ENCODE data around the gene PLA2G2C.

The PLA2G2C gene

GRCh38 chr1:20207546-20207945 is 21.2 kb upstream of the PLA2G2C start:
- no peak for DNase-seq (ENCODE audit: low spot score)

- no peak for DNase-seq (ENCODE audit: low spot score)
Observed at GRCh38 chr1:20202166-20202565, 15.8 kb upstream of the PLA2G2C start.

- DNase-seq (ENCODE audit: low spot score): no peak
Observed at GRCh38 chr1:20200966-20201365, 14.6 kb upstream of the PLA2G2C start.

- no peak for DNase-seq (ENCODE audit: low spot score)
Observed at GRCh38 chr1:20199840-20200239, 13.5 kb upstream of the PLA2G2C start.

DNA sequence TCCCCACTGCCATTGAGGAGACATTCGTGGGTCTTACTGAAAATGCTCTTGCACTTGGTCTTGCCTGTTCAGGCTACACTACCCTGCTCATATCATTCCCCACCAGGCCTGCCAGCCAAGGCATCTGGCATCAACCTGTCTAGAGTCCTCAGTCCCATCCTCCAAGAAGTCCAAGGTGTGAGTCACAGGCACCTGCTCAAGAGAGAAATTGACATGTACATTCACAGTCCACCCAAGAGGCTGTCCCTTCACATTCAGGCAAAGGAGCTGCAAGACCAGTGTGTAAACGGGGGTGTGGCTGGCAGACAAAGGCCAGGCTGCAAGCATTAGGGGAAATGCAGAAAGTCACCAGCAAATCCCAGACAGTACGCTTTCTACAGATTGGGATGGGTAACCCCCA is 13.1 kb upstream of the PLA2G2C start:
- DNase-seq (ENCODE audit: low spot score): no peak

- DNase-seq (ENCODE audit: low spot score): no peak
Observed at GRCh38 chr1:20198918-20199317, 12.6 kb upstream of the PLA2G2C start.

DNA sequence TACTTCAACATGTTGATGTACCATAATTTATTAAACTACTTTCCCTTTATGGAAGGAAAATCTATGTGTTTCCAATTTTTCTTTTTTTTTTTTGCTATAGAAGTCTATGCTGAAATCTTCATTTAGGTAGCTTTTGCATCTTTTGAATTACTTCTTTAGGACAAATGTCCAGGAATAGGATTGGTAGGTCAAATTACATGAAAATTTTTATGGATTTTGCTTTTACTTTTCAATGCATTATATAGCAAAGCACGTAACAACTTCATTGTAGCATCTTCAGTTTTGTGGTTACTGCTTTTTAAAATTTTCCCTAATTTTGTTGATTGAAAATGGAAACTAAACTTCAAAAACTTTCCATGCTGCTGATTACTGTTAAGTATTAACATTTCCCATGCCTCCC is 12.0 kb upstream of the PLA2G2C start:
- no peak for DNase-seq (ENCODE audit: low spot score)

DNA sequence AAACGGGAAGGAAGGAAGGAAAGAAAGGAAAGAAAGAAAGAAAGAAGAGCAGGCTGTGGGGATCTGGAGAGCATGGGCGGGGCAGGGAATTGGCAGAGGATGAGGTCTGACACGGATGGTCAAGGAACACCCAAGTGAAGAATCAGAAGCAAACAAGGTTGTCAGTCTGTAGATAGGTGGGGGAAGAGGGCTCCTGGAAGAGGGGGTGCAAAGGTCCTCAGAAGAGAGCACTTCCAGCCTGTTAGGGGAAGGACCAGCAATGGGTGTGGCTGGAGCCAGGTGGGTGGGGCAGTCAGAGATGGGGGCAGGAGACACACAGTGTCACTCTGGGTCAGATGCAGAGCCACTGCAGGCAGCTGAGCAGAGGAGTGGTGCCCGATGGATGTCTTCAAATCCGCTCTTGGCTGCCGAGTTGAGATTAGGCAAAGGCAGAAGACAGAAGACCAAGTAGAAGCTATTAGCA is 11.0 kb upstream of the PLA2G2C start:
- no peak for DNase-seq (ENCODE audit: low spot score)

DNA sequence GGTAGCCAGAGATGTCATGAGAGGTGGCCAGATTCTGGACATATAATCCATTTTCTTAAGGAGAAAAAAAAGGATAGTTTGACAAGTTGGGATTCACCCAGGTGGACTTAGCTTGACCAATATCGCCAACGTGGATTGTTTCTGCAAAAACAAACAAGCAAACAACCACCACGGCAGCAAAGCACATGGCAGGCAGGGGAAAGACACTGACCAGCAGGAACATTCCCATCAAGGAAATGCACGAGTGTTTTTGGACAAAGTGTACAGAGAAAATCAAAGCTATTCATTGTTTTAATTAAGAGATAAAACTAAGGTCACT is 9.1 kb upstream of the PLA2G2C start:
- no peak for DNase-seq (ENCODE audit: low spot score)

- DNase-seq (ENCODE audit: low spot score): peak; percentile 76
Observed at GRCh38 chr1:20194757-20195461, 8.6 kb upstream of the PLA2G2C start.

DNA sequence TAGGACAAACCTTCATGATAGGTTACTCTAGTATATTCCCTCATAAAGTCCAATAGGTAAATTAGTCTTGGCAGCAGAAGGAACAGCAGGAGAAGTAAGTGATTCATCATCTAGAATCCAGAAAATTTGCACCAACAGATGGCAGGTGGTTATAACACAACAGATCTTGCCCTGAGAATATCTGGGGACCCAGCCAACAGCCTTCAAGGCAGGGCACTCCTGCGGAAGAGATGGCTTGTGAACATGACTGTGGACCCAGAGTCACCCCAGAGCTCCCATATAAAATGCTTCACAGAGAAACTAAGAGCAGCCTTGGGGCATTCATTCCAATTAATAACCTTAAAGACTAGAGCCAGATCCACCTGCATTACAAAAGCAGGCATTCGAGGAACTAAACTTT is 7.9 kb upstream of the PLA2G2C start:
- no peak for DNase-seq (ENCODE audit: low spot score)

- DNase-seq (ENCODE audit: low spot score): no peak
Observed at GRCh38 chr1:20192871-20193411, 6.6 kb upstream of the PLA2G2C start.

DNA sequence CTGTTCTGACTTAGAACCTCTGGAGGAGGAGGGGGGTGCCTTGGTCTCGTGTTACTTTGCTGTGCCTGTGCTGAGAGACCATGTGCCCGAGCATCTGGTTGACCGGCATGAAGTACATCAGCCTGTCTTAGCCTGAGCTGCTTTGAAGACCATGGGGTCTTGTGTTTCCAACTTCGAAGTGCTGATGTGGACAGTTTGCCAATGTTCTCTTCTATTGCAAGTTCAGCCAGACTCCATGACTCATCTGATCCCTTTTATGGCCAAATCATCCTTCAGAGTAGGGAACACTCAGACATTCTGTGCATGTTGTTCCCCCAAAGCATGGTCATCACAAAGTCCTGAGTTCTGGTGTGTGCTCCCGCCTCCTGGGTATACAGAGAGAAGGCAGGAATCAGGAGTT is 6.0 kb upstream of the PLA2G2C start:
- no peak for DNase-seq (ENCODE audit: low spot score)

- no peak for DNase-seq (ENCODE audit: low spot score)
Observed at GRCh38 chr1:20191266-20191825, 5.0 kb upstream of the PLA2G2C start.

DNA sequence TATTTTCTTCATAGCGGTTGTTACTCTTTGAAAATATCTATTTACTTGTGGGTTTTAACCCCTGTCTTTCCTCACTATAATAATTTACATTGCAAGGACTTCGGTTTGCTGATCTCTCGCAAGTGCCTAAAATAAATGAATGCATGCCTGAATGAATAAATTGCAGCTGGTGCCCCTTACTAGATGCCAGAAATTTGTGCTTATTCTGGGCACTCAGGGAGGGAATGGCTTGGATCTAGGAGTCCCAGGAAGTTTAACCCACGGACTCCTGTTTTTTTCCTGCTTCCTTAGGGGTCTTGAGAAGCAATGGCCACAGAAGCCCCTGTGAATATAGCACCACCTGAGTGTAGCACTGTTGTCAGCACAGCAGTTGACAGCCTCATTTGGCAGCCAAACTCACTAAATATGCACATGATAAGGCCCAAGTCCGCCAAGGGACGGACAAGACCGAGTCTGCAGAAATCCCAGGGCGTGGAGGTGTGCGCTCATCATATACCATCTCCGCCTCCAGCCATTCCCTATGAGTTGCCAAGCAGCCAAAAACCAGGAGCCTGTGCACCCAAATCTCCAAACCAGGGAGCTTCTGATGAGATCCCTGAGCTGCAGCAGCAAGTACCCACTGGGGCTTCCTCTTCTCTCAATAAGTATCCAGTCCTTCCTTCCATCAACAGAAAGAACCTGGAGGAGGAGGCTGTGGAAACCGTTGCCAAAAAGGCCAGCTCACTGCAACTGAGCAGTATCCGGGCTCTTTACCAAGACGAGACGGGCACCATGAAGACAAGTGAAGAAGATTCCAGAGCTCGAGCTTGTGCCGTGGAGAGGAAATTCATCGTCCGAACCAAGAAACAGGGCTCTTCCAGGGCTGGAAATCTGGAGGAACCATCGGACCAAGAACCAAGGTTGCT is 4.2 kb upstream of the PLA2G2C start:
- DNase-seq (ENCODE audit: low spot score): no peak

- no peak for DNase-seq (ENCODE audit: low spot score)
Observed at GRCh38 chr1:20189664-20190063, 3.3 kb upstream of the PLA2G2C start.

DNA sequence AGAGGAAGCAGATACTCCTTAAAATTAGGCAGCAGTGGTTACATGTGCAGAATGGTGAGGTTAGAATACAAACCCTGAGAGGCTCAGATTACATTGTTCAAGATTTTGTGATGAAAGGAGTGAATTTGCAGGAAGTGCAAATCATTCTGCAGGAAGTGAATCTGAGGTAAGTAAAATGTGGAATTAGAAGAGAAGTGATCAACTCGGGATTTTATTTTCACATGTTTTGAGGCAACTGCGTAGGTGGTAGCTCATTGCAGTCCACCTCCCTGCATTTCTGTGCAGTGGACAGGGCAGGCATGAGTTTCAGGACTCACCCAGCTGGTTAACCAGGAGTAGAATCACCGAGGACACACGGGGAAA is 2.1 kb upstream of the PLA2G2C start:
- DNase-seq (ENCODE audit: low spot score): no peak

DNA sequence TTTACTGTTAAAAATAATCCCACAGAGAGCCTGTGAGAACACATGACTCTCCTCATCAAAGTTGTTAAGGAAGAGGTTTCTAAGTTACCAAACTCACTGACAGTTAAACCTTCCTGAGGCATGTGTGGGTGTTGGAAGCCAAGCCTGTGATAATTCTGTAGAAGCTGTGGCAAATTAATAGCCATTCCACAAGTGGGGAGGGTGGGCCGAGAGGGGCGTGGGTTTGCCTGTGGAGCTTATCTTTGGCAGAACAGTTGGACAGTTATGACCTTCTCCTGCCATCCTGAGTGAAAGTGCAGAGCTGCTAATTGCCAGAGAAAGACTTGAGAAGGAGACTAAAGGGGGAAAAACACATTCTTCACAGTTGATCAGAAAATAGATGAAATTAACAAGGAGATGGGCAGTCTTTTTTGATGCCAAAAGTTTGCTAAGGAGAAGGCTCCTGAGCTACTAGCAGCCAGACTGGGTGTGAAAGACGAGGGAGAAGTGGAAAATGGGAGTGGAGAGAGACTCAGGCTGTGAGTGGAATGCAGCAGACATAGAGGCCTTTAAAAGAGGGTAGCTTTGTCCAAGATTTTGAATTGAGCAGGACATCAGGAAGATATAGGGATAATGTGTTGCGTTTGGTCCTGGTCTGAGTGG is 1.6 kb upstream of the PLA2G2C start:
- DNase-seq (ENCODE audit: low spot score): no peak

DNA sequence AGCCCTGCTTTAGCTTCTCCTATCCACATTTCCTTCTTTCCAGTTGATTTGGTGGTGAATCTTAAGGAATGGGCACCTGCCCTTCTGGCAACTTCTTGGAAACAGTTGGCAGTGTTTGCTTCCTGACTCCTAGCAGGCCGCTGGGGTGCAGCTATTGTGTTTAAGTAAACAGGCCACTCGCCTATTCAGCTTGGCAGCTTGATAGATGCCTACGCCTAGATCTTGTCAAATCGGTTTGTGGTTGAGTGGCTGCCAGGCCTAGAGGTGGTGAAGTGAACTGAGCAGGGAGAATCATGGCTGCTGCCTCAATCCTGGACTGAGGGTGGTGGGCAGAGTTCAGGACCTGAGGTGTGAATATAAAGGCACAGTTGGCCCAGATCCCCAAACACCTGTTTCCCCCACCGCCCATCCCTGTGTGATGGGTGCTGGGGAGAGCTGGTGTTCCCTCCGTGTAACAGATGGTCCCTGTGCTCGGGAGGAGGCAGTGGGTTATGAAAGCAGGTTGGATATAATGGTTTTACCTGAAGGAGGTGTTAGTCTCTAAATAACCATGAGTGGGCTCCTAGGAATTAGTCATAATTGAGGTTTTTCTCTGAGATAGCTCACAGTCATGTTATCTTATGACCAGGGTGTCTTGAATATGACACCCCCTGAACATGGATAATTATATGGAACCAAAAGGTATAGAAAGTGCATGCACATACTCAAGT is 940 bp upstream of the PLA2G2C start:
- no peak for DNase-seq (ENCODE audit: low spot score)

- DNase-seq (ENCODE audit: low spot score): no peak
Observed at GRCh38 chr1:20184997-20185833, 1.1 kb downstream of the PLA2G2C start.

GRCh38 chr1:20184481-20184900 is 1.8 kb downstream of the PLA2G2C start:
- DNase-seq (ENCODE audit: low spot score): no peak

All from ecto neural progenitor cell (in vitro differentiated cells).